ENCODE measurements around the gene GOLGA6C.
"Not testable (repeated sequence)": the region's sequence is repeated elsewhere in the genome, so short reads cannot be mapped to it uniquely, and the experiment has no call there.

The GOLGA6C gene

GRCh38 chr15:75258034-75258433, at the start of gene GOLGA6C:
TSS of gene GOLGA6C (plus strand) at chr15:75258334. CDS start at chr15:75258599, 265 bp downstream.
- not testable (repeated sequence) for DNase-seq

- DNase-seq = no peak
Observed at GRCh38 chr15:75208501-75209288, 49.4 kb upstream of the GOLGA6C start.

- DNase-seq = no peak
Observed at GRCh38 chr15:75209289-75209676, 48.9 kb upstream of the GOLGA6C start.

GRCh38 chr15:75210811-75211230, 47.3 kb upstream of the GOLGA6C start:
- DNase-seq = no peak

- no peak for DNase-seq
Observed at GRCh38 chr15:75211436-75212199, 46.5 kb upstream of the GOLGA6C start.

GRCh38 chr15:75212200-75212858, 45.8 kb upstream of the GOLGA6C start:
- DNase-seq = no peak

- DNase-seq = no peak
Observed at GRCh38 chr15:75213212-75213767, 44.8 kb upstream of the GOLGA6C start.

GRCh38 chr15:75213768-75214221, 44.3 kb upstream of the GOLGA6C start:
- DNase-seq = no peak

- DNase-seq = no peak
Observed at GRCh38 chr15:75214293-75215096, 43.6 kb upstream of the GOLGA6C start.

GRCh38 chr15:75215107-75216004, 42.8 kb upstream of the GOLGA6C start:
- no peak for DNase-seq

GRCh38 chr15:75217012-75217411, 41.1 kb upstream of the GOLGA6C start:
- no peak for DNase-seq

GRCh38 chr15:75217574-75217973, 40.6 kb upstream of the GOLGA6C start:
- DNase-seq = not testable (repeated sequence)

- not testable (repeated sequence) for DNase-seq
Observed at GRCh38 chr15:75219507-75219929, 38.6 kb upstream of the GOLGA6C start.

- no peak for DNase-seq
Observed at GRCh38 chr15:75223688-75224087, 34.4 kb upstream of the GOLGA6C start.

- no peak for DNase-seq
Observed at GRCh38 chr15:75224281-75224680, 33.9 kb upstream of the GOLGA6C start.

GRCh38 chr15:75225102-75225836, 32.9 kb upstream of the GOLGA6C start:
- not testable (repeated sequence) for DNase-seq

GRCh38 chr15:75225951-75226732, 32.0 kb upstream of the GOLGA6C start:
- no peak for DNase-seq

- not testable (repeated sequence) for DNase-seq
Observed at GRCh38 chr15:75227112-75227511, 31.0 kb upstream of the GOLGA6C start.

- DNase-seq = no peak
Observed at GRCh38 chr15:75227663-75228280, 30.4 kb upstream of the GOLGA6C start.

Data from activated naive CD4-positive, alpha-beta T cell treated with anti-CD3 and anti-CD28 coated beads, Interleukin-2, amount 50 U/mL, for 16 hours (primary cell).